Erythroblast (primary cell): Measurements from ENCODE around the gene TMEM134.

Source experiments
- GATA1 ChIP-seq: IDR thresholded peaks from 2 replicates; pipeline ENCODE4 v1.6.1; 2011; ENCODE audit warnings: low read depth, mild to moderate bottlenecking, control low read depth, low read length, moderate library complexity
- POLR2A ChIP-seq: IDR thresholded peaks from 2 replicates; pipeline ENCODE4 v1.6.1; 2011; ENCODE audit warnings: mild to moderate bottlenecking, low read length

- TF ChIP-seq POLR2A (no peak), GATA1 (no peak)
These were observed 23.9 kb upstream of the TMEM134 start for GRCh38 chr11:67492801-67493547.
